Ectodermal cell (in vitro differentiated cells): ENCODE data around the gene USP2.

Experiments used
- H3K27ac ChIP-seq: 2 replicates; pipeline ENCODE4 v1.7.0; 2013; ENCODE audit warnings: mild to moderate bottlenecking, low read depth, low read length; ENCODE audit not compliant: insufficient read depth, poor library complexity, severe bottlenecking
- H3K27me3 ChIP-seq: 2 replicates; pipeline ENCODE4 v1.7.0; 2013; ENCODE audit warnings: mild to moderate bottlenecking, low read length; ENCODE audit not compliant: insufficient read depth, control insufficient read depth, poor library complexity, severe bottlenecking
- H3K36me3 ChIP-seq: one replicate; pipeline ENCODE4 v1.7.0; 2013; ENCODE audit warnings: low read length; ENCODE audit not compliant: control insufficient read depth, insufficient read depth
- H3K4me1 ChIP-seq: one replicate; pipeline ENCODE4 v1.7.0; 2013; ENCODE audit warnings: low read length; ENCODE audit not compliant: control insufficient read depth, insufficient read depth
- H3K4me3 ChIP-seq: 2 replicates; pipeline ENCODE4 v1.7.0; 2013; ENCODE audit warnings: low read depth, low read length, control low read depth; ENCODE audit not compliant: insufficient read depth
- H3K9me3 ChIP-seq: 2 replicates; pipeline ENCODE4 v1.7.0; 2013; ENCODE audit warnings: mild to moderate bottlenecking, low read length, moderate library complexity; ENCODE audit not compliant: control insufficient read depth
- WGBS, 2 experiments: methylation state at CpG; one replicate each; pipeline ENCODE4 v1.1.7; 2013; ENCODE audit warnings: missing lambda C conversion rate in 2 of 2; 5-methylcytosine and 5-hydroxymethylcytosine counted together

Gene USP2

GRCh38 chr11:119377961-119378667 lies 3.4 kb downstream of the USP2 start:
- H3K9me3 ChIP-seq, result no peaks in the 10 kb centered on the region
- peaks cover 59% of the 10 kb centered on the region for H3K4me1 ChIP-seq
- no peaks in the 10 kb centered on the region for H3K36me3 ChIP-seq
- WGBS, 2 experiments, result 41 to 43% methylated on average over 6 of the region's 6 CpGs
- peaks cover 5% of the 10 kb centered on the region for H3K27me3 ChIP-seq
- H3K27ac ChIP-seq, result peak overlapping the region; percentile 16
- H3K4me3 ChIP-seq, result peak overlapping the region; percentile 2

DNA sequence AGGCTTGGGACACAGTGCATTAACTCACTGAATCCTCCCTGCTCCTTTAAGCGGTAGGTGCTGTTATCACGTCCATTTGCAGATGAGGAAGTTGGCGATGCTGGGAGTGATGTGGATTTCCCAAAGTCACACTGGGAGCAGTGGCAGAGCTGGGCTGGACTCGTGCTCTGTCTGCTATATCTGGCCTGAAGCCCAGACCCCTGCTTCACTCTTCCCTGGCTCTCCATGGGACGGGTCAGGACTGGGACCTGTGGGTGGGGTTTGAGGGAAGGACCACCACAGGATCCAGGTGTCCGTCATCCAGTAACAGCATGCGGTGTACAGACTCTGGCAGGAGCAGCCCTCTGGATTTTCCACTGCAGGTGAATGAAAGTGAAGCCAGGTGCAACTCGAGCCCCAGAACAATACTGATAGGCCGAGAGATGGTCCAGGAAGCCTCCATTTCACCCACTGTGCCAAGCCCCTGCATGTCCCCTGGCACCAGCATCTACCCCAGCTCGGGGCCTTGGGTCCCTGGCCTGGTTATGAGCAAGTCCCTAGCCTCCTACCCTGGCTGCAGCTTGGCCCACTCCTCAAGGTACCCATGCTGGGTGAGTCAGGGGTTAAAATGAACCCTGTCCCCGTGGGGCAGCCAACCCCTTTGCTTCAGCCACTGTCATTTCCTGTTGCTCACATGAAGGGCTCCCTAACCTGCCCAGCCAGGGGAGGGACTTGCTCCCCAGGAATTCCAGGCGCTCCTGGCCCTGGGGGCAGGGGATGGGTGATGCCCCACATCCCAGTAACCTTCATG lies 4.2 kb downstream of the USP2 start:
- Histone ChIP-seq H3K9me3 (no peaks in the 10 kb centered on the region), H3K27ac (peak overlapping the region; percentile 16), H3K4me1 (peaks cover 62% of the 10 kb centered on the region), H3K36me3 (no peaks in the 10 kb centered on the region), H3K4me3 (no peak overlapping the region), H3K27me3 (peaks cover 5% of the 10 kb centered on the region)
- 76 to 80% methylated on average over 12 of the region's 12 CpGs for WGBS, 2 experiments

DNA sequence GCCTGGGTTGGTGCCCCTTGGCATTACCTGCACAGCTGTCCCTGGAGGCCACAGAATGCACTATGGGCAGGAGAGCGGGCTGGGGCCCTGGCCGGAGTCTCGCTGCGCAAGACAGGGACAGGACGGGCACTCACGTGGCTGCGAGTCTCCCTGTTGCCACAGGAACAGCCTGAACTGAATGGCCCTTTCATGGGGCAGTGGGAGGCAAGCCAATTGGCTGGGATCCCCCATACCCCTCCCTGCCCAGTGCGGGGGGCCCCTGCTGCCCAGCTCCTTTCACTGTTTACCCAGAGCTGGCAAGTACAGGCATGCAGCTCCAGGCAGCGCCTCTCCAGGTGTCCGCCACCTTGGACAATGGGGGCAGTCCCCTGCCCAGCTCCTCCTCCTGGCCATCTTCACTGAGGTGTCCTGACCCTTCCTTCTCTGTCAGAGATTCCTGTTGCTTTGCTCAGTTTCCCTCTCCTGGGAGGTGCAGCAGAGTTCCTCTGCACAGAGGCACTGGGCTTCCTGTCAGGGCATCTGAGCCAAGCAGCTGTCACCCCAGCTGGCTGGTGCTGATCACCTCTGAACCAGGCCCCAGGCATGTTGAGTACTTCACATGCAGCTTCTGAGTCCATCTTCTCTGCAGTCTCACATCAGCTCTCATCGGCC lies 5.2 kb downstream of the USP2 start:
- H3K4me3 ChIP-seq, result no peak overlapping the region
- peaks cover 71% of the 10 kb centered on the region for H3K4me1 ChIP-seq
- H3K27ac ChIP-seq, result peak overlapping the region; percentile 16
- H3K27me3 ChIP-seq, result peaks cover 5% of the 10 kb centered on the region
- no peaks in the 10 kb centered on the region for H3K36me3 ChIP-seq
- H3K9me3 ChIP-seq, result no peaks in the 10 kb centered on the region
- WGBS, 2 experiments, result 67 to 69% methylated on average over 11 of the region's 11 CpGs

GRCh38 chr11:119375337-119376196 lies 5.9 kb downstream of the USP2 start:
- no peaks in the 10 kb centered on the region for H3K36me3 ChIP-seq
- H3K9me3 ChIP-seq, result no peaks in the 10 kb centered on the region
- H3K27ac ChIP-seq, result peak overlapping the region; percentile 16
- 62 to 68% methylated on average over 14 of the region's 14 CpGs for WGBS, 2 experiments
- peaks cover 74% of the 10 kb centered on the region for H3K4me1 ChIP-seq
- no peaks in the 10 kb centered on the region for H3K27me3 ChIP-seq
- no peak overlapping the region for H3K4me3 ChIP-seq

- 57% methylated on average over 11 of the region's 11 CpGs for WGBS, 2 experiments
- H3K9me3 ChIP-seq, result no peaks in the 10 kb centered on the region
- H3K27ac ChIP-seq, result no peak overlapping the region
- peaks cover 72% of the 10 kb centered on the region for H3K4me1 ChIP-seq
- H3K4me3 ChIP-seq, result no peak overlapping the region
- no peaks in the 10 kb centered on the region for H3K36me3 ChIP-seq
- no peaks in the 10 kb centered on the region for H3K27me3 ChIP-seq
Observed at GRCh38 chr11:119374632-119375336, 6.7 kb downstream of the USP2 start.

- H3K27ac ChIP-seq, result no peak overlapping the region
Observed at GRCh38 chr11:119373921-119374631, 7.4 kb downstream of the USP2 start.

DNA sequence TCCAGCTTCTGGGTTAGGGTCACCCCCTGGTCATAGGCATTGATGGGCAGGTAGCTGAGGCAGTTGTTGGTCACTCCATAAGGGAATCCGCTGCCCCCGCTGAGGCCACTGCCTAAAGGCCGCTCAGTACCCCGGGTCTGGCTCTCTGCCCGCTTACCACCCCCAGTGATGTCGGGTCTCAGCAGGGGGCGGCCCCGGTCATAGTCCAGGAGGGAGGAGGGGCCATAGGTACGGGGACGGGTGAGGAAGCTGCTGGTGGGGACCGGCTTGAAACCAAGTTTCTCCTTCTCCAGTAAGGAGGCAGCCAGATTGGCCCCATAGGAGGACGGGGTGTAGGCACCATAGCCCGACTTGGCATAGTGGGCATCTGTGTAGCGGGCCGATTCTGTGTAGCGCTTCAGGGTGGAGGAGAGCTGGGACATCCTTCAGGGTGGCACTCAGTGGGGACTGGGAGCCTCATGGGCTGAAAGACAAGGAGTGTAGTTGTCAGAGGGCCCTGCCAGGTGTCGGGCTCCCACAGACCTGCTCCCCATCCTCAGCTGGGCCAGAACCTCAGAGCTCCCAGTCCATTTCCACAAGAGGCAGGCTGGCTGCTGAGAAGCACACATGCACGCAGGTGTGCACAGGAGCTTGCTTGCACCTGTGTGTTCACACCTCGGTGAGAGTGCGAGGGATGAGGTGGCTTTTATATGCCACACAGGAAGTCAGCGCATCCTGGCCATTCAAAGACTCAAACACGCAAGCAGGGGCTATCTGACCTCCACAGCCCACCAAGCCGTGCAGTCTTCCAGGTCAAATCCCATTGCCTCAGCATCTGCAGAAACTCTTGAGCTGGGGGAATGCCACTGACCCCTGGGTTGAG lies 8.2 kb downstream of the USP2 start:
- Histone ChIP-seq H3K36me3 (no peaks in the 10 kb centered on the region), H3K27me3 (no peaks in the 10 kb centered on the region), H3K9me3 (no peaks in the 10 kb centered on the region), H3K27ac (no peak overlapping the region), H3K4me3 (no peak overlapping the region), H3K4me1 (peaks cover 71% of the 10 kb centered on the region)
- WGBS, 2 experiments, result 87 to 89% methylated on average over 23 of the region's 23 CpGs

More at GRCh38 chr11:119373921-119374631, 7.4 kb downstream of the USP2 start:
- no peak overlapping the region for H3K4me3 ChIP-seq
- peaks cover 71% of the 10 kb centered on the region for H3K4me1 ChIP-seq
- no peaks in the 10 kb centered on the region for H3K27me3 ChIP-seq
- no peaks in the 10 kb centered on the region for H3K9me3 ChIP-seq
- H3K36me3 ChIP-seq, result no peaks in the 10 kb centered on the region
- WGBS, 2 experiments, result 48 to 50% methylated on average over 5 of the region's 5 CpGs

GRCh38 chr11:119372260-119373058 lies 9.0 kb downstream of the USP2 start:
- Histone ChIP-seq H3K9me3 (no peaks in the 10 kb centered on the region), H3K4me3 (no peak overlapping the region), H3K36me3 (no peaks in the 10 kb centered on the region), H3K4me1 (peaks cover 71% of the 10 kb centered on the region), H3K27me3 (no peaks in the 10 kb centered on the region), H3K27ac (no peak overlapping the region)
- WGBS, 2 experiments, result 93 to 94% methylated on average over 26 of the region's 26 CpGs
